HG02884 (cell line): Measurements from ENCODE around the gene PGM2L1.
"Not testable (repeated sequence)": the region's sequence is repeated elsewhere in the genome, so short reads cannot be mapped to it uniquely, and the experiment has no call there.

ENCODE experiments used
- ATAC-seq: cut with Tn5 transposase; IDR thresholded peaks from one replicate; pipeline ENCODE4 v1.9.1; 2021; ENCODE audit warnings: mild to moderate bottlenecking, moderate library complexity; ENCODE audit not compliant: unreplicated experiment

The PGM2L1 gene

DNA sequence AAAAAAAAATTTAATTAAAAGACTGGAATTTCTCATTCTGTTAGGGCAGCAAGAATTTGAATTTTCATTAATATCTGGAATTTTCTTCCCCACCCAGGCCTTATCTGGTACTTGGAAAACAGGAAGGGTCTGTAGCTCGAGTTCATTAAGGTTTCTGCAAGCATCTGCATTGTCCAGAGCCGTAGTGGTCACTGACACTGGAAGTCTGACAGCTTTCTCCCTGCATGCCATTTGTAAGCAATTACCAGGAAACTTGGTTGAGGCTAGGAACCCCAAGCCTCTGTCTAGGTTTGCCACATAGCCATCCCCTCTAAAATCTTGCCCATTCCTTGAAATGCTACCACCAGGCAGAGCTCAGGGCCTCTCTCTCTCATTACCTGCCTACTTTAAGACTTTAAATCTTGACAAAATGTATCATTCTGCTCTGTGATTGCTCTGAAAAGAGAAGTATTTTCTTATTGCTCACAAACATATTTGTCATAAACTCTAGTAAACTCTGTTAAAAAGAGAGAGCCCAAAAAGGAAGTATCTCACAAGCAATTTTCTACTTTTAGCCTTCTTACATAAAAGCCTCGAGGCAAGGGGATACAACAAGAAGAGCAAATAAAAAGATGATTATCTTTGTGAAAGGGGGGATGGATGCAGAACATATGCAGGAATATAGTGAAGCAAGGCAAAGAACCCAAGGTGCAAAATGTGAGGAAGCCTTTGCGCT is 5.5 kb upstream of the PGM2L1 start:
- ATAC-seq: no peak

DNA sequence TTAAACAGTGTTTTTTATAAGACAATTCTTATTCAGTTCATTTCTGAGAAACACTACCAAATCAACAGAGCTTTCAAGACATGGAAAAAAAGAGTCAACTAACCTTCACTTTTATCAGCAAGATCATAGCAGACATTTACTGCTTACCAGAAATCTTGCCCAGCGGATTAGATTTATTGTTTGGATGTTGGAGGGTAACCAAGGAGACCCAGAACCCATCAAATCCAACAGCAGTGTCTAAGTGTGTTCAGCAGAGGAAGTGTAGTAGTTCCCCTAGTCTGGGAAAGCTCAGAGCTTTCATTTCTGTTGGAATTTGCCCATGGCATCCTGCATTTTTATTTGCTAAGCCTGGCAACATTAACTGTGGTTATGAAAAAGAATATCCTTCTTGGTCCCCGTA is 2.4 kb upstream of the PGM2L1 start:
- ATAC-seq: no peak

DNA sequence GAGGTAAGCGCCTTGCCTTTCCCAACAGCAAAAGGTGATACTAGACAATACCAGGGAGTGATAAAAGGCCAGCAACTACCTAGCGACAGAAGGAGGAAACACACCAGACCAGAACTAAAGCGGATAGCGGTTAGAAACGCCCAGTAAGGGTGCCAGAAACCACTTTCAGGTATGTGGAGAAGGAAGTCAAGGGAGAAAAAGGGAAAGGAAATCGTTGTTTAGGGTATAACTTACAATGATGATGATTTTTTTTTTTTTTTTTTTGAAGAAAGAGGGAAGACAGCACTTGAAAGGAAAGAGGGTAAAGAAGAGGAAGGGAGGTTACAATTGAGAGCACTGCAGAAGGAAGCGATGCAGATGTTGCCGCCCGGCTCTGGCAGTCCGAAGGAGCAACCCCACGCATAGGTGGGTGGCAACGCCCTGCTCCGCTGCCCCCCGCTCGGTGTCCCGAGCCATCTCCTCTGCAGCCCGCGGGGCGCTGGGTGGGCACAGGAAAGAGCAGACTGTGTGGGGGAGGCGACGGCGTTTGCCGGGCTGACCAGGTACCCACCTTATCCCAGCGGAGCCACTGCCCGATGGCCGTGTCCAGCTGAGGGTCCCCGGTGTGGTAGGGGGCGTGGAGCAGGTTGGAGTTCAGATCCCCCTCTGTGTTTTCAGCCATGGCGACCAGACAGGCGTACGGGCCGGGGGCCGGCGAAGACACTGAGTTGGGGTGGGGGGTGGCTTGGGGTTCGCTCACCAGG is 561 bp downstream of the PGM2L1 start:
- no peak for ATAC-seq

DNA sequence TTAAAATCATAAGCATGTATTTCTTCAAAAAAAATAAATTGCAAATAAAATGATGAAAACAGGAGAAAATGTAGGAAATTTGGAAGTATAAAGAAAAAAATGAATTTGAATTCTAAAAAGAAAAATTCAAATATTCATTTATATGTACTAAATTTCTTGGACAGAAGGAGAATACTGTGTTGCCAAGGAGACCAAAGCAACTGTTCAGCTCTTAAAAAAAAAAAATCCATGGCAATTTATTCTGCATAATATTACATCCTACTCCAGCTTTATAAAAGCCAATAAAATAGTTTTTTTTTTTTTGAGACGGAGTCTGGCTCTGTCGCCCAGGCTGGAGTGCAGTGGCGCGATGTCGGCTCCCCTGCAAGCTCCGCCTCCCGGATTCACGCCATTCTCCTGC is 6.0 kb downstream of the PGM2L1 start:
- no peak for ATAC-seq

DNA sequence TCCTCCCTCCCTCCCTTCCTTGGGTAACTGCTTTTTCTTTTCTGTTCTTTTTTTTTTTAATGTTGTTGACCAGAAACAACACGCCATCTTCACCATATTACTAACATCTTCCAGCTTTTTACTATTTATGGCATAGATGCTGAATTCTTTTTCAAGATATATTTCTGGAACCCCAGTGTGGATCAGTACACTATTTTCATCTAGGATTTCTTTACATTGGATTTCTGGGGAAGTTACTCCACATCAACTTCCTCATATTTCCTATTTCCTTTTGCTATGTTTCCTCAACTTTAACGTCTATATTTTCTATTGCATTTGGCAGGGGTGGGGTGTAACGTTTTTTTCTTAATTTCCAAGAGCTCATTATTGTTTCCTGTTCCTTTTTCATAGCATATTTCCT is 7.0 kb downstream of the PGM2L1 start:
- ATAC-seq: no peak

DNA sequence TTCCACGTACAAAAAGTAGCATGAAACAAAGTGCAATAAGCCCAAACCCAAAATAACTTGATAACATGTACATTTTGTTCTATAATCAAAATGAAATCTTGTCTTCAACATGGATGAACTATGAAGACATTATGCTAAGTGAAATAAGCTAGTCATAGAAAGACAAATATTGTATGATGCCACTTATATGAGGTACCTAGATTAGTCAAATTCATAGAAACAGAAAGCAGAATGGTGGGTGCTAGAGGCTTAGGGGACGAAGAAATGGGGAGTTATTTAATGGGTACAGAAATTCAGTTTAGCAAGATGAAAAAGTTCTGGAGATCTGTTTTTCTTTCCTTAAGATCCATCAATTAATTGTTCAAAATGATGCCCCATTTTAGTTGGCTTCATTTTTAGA is 7.5 kb downstream of the PGM2L1 start:
- no peak for ATAC-seq

DNA sequence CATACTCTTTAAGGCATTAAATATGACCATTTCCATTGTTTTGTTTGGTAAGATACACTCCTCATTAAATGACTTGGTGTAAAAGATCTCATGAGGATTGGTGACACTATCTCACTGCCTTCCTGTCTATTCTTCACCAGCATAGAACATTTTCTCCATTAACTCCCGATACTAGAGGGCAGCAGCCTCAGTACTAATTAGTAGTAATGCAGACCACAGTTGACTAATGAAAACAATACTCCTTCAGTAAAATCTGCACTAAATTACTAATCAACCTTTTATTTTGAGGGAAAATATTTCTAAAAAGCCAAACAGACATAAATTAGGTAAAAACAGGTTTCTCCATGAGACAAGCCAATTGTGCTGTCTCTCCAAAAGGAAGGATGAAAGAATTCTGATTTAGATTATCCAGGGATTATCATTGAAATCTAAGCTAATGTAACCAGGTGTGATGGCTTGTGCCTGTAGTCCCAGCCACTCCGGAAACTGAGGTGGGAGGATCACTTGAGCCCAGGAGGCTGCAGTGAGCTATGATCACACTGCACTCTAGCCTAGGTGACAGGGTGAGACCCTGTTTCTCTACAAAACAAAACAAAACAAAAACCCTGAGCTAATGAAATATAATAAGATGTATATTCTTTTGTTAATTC is 9.4 kb downstream of the PGM2L1 start:
- no peak for ATAC-seq

DNA sequence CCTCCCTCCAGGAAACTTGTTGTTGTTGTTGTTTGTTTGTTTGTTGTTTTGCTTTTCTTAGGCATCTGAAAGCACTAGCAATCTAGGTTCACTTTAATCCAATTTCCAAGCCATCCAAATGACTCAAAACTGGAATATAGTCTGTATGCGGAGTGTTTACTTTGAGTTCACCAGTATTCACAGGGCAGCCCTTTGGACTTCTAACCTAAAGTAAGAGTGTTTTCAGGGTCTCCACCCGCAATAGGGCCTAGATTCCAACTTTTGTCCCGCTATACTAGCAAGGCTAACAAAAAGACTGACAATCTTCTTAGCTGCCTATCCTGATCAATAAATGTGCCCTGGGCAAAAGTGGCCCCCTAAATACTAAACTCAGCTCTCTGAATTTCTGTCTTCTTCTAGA is 13.6 kb downstream of the PGM2L1 start:
- ATAC-seq: no peak

DNA sequence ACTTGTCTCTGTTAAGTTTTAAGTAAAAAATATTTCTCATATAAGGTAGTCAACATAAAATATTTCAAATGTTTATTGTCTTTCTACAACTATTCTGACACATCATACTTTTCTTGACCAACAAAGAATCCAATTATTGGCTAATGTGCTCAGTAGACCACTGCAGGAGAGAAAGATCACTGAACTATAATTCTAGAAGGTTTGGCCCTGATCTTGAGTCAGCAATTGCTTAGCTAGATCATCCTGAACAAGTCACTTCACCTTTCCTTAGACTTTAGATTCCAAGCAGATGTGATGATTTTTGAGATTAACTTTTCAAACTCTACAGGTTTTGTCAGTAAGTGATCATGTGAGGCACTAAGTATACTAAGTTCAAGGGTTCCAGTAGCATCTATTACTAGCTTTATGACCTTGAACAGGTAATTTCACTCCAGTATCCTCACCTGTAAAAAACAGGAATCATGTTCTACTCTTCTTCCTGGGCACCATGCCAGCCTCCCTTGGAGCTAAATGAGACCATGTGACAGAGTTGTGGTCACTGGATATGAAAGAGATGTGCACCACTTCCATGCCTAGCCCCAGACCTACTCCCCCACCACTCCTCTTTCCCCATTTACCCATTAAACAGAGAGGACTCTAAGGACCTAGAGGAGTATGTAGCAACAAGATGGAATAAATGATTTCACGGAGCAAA is 17.3 kb downstream of the PGM2L1 start:
- no peak for ATAC-seq

DNA sequence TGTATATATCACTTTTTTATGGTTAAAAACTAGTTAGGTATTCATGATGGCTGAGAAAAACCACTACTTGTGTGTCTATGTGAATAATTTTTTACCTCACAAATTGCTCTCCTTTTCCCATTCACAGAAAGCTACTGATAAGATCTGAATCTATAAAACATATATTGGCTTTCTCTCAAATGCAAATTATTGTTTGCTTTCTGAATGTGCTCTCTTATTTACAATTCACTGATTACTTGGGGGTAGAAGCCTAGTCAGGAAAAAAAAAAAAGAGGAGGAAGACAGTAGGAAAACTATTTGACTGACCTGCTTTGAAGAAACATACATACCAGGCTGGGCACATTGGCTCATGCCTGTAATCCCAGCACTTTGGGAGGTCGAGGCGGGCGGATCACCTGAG is 20.5 kb downstream of the PGM2L1 start:
- no peak for ATAC-seq

DNA sequence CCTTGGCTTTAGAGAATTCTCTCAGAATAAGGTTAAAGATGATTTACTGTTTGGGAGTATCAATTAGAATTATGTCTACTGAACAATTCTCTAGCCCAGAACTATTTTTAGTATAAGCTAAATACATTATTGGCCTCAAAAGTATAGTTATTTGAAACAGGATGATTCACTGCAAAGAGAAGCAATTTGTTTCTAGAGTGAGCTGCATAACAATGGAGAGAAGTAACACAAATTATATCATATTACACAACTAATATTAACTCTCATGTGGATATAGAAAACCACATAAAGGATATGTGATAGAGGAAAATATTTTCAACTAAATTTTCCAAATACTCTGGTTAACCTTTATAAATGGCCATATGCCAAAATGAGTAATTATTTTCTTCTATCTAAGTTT is 24.9 kb downstream of the PGM2L1 start:
- no peak for ATAC-seq

DNA sequence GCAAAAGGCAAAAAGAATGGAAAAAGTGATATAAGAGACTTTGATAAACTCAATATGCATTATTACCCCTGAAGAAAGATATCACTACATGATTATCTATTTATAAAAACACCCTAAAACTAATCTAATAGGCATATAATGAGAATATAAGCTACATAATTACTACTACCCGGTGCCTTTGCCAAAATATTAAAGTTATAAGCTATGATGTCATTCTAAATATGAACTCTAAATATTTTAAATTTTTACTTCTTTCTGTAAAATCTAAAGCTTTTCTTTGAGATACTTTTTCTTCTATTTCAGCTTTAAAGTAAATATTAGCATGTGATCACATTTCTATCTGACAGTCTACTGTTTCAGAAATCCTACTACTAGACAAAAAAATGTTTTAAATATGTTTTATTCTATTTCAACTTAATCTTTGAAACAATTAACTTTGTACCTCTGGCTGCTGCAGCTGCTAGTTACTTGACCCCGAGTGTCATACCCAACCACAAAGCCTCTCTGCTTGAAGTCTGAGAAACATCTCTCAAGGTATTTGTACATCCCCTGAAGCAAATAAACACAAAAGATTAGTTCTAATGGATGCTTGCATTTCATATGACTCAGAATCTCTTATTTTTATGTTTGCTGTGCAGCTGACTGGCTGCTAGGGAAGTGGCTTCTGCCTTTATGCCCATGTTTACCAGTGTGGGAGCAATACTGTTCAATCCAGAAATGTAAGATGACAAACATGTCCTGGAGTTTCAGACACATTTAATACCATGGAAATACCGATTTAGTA is 26.8 kb downstream of the PGM2L1 start:
- no peak for ATAC-seq

DNA sequence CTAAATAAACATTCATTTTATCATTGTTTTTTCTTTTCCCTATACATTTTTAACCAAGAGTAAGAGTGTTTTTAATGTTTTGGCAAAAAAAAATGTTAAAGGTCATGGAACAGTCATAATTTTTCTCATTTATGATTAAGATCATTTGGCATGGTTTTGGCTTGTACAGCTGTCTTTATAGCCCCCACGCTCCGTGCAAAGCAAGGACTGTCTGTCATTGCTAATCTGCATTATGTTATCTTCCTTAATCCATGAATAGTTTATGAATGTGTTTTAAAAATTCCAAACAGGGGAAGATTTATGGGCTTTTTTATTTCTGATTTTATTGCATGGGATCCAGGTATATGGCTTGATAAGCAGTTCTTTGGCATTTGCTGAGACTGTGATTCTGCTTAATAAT is 28.1 kb downstream of the PGM2L1 start:
- ATAC-seq: no peak

DNA sequence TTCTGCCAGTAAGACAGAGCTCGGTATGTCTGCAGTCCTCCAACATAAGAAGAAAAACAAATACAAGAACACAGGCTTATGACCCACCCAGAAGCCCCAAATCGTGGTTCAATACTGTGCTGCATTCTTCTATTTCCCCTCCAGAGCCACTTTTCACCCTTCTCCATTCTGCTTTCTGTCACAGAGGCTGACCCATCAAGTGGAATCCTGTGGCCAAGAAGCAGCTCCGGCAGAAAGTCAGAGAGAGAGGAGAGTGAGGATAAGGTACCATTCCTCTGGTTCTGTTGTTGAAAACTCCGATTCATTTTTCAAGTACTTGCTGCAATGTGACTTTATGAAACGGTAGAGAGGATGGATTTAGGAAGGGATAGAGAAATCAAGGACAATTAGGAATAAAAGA is 30.4 kb downstream of the PGM2L1 start:
- ATAC-seq: no peak

DNA sequence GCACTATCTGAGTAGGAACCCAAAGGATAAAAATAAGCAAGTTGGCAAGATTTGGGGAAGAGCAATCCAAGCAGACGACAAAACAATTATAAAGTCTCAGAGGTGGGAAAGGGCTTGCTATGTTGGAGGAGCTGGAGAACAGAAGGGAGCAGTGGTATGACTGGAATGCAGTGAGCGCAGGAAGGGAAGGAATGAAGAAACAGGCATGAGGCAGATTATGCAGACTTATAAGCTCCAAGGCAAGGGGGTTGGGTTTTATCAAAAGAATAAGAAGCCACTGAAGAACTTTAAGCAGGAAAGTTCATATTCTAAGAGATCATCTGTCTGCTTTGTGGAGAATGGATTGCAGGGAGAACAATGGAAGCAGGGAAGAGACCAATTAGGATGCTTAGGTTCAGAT is 31.7 kb downstream of the PGM2L1 start:
- no peak for ATAC-seq

DNA sequence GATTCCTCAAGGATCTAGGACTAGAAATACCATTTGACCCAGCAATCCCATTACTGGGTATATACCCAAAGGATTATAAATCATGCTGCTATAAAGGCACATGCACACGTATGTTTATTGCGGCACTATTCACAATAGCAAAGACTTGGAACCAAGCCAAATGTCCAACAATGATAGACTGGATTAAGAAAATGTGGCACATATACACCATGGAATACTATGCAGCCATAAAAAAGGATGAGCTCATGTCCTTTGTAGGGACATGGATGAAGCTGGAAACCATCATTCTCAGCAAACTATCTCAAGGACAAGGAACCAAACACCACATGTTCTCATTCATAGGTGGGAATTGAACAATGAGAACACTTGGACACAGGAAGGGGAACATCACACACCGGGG is 32.4 kb downstream of the PGM2L1 start:
- not testable (repeated sequence) for ATAC-seq

DNA sequence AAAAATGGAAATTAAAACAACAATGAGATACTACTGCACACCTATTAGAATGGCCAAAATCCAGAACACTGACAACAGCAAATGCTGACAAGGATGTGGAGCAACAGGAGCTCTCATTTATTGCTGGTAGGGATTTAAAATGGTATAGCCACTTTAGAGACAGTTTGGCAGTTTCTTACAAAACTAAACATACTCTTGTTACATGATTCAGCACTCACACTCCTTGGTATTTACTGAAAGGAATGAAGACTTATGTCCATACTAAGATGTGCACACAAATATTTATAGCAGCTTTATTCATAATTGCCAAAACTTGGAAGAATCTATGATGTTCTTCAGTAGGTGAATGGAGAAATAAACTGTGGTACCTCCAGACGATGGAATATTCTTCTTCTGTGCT is 40.8 kb downstream of the PGM2L1 start:
- no peak for ATAC-seq

DNA sequence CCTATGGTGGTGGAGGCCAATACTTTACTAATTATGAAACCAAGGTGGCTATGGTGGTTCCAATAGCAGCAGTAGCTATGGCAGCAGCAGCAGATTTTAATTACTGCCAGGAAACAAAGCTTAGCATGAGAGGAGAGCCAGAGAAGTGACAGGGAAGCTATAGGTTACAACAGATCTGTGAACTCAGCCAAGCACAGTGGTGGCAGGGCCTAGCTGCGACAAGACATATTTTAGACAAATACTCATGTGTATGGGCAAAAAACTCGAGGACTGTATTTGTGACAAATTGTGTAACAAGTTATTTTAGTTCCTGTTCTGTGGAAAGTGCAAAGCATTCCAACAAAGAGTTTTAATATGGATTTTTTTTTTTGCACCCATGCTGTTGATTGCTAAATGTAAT is 42.6 kb downstream of the PGM2L1 start:
- no peak for ATAC-seq

DNA sequence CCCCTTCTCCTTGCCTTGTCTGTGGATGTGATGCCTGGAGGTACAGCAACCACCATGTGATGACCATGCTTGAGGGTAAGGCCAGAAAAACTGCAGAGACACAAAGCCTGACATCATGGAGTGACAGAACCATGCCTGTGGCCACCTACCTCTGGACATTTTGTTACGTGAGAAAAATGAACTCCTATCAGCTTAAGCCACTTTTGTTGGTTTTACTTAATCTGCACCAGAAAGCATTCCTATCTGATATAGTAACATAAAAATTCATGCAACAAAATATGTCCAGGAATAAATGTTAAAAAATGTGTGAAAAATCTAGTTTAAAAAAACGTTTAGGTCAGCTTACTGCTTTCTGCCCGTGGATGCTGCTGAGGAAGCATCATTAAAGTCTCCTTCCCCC is 44.2 kb downstream of the PGM2L1 start:
- ATAC-seq: no peak

DNA sequence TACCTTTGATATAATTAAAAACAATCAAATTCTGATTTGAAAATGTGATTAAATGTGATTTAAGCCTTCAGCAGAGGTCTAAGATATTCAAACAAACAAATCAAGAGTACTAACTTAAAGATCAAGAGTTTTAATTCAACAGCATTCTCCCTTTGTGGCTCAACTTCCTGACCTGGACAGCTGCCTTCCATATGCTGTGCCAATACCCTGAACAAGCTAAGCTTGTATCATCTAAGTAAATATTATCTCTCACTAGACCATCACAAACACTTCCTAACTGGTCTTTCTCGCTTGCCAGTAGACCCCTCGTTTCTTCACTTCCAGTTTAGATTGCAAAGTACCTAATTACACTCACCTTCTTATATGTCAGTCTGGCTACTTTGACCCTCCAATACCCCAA is 50.9 kb downstream of the PGM2L1 start:
- ATAC-seq: no peak

DNA sequence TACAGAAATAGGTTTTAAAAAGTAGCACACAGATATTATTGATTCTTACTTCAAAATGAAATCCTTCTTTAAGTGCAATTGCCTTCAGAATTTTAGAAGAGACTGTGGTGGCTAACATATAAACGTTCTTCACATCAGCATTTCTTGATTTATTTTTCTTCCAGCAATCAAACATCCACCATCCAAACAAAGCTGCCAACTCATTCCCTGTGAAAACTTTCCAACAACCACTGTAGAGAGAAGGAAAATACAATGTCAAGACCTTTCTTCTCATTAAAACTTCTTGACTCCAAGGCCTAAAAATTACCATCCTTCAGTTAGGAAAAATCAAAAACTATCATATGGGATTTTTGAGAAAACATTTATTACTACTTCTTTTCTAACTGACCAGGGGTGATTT is 52.8 kb downstream of the PGM2L1 start:
- no peak for ATAC-seq
